Esophagus squamous epithelium (tissue), 5 donors: ENCODE results near the gene NAP1L4. TPM values are rescaled to one million over a fixed set of nuclear protein-coding genes. Genes with fewer than 3 reads are reported as not detected.

Source experiments
- DNase-seq: peaks from one replicate; lab custom pipeline; 2025; lab: John Stamatoyannopoulos, UW
- H3K27ac ChIP-seq, 4 donors: fragments of 200-600 bp; sonication (generic); one replicate each; pipeline ENCODE4 v1.5.1; 2016 to 2019; ENCODE audit warnings: mild to moderate bottlenecking in 1 of 4
- H3K27me3 ChIP-seq, 4 donors: fragments of 200-600 bp; sonication (generic); 1 replicate in 3 of 4; 2 replicates in 1 of 4; pipeline versions ENCODE4 v1.5.1 to v1.6.0; 2017 to 2021; ENCODE audit warnings: antibody characterized with exemption in 1 of 4
- H3K36me3 ChIP-seq, 3 donors: fragments of 200-600 bp; sonication (generic); one replicate each; pipeline ENCODE4 v1.5.1; 2016 to 2019
- H3K4me1 ChIP-seq, 3 donors: fragments of 200-600 bp; sonication (generic); one replicate each; pipeline ENCODE4 v1.5.1; 2017 to 2019
- H3K4me3 ChIP-seq, 4 donors: fragments of 200-600 bp; sonication (generic); 1 replicate in 3 of 4; 2 replicates in 1 of 4; pipeline ENCODE4 v1.5.1; 2016 to 2019; ENCODE audit warnings: mild to moderate bottlenecking in 2 of 4, moderate library complexity in 1 of 4
- H3K9me3 ChIP-seq, 3 donors: fragments of 200-600 bp; sonication (generic); one replicate each; pipeline ENCODE4 v1.5.1; 2016 to 2019
- POLR2A ChIP-seq, 4 donors: fragments of 450-650 bp; IDR thresholded peaks; one replicate each; pipeline ENCODE4 v1.6.1; 2017; ENCODE audit warnings: antibody characterized with exemption in 4 of 4, mild to moderate bottlenecking in 4 of 4, moderate library complexity in 3 of 4
- WGBS, 2 donors: methylation state at CpG; one replicate each; pipeline ENCODE4 v1.1.5; 2018; 5-methylcytosine and 5-hydroxymethylcytosine counted together
- intact Hi-C: fragments of 100-400 bp; cut with DNase I; formaldehyde crosslinking; loops from one replicate; pipeline ENCODE4 v1.15.0; 2022
- total RNA-seq, 4 donors: library from RNA; depleted of rRNA; stranded (reverse); fragments of >200 nt; gene quantifications; one replicate each; pipeline ENCODE4 v1.1.0, GENCODE V29; 2016
- TF ChIP-seq, protein P1 (sequence below), 6 experiments: fragments of 450-650 bp in 4 of 6; fragments of 200-600 bp in 2 of 6; sonication (generic) in 2 of 6; IDR thresholded peaks; one replicate each; pipeline ENCODE4 v1.5.1; 2016 to 2019; ENCODE audit warnings: antibody characterized with exemption in 6 of 6, mild to moderate bottlenecking in 4 of 6, moderate library complexity in 4 of 6
- donor health status: DM: yes; HTN: yes; CAD: no.

The NAP1L4 gene
- total RNA-seq, 4 donors from 2014 or later = 108 to 140 (median 121) TPM

DNA sequence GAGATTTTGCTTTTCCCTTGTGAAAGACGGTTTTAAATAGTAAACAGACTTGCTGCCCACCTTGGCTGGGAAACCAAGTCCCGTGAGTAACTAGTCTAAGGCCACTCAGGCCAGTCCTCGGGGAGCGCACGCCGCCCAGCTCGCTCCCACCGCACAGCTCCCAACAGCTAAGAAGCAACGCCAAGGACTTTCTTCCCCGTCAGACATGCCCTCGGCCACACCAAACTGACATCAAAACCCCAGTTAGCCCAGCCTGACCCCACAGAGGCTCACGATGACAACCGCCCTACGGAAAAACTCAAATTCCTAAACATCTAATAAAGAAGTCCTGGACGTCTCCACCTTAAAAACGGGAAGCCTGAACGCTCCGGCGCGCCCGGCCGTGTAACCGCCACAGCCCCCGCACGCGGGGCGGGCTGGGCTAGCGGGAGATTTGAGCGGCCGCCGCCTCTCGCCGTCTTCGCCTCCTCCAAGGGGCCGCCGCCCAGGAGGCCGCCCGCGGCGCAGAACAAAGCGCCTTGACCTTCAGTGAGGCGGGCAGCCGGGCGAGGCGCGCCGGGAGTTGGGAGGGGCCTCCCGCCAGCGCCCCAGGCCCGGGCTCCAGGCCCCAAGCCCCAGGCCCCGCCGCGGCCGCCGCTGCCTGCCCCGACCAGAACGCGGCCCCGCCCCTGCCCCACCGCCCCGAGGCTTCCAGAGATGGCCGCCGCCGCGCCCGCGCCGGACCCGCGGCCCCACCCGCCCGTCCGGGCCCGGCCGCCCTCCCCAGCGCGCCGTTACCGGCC lies 486 bp downstream of the NAP1L4 start:
- Histone ChIP-seq H3K27me3 (no peaks in the 10 kb centered on the region), H3K36me3 (no peaks in the 10 kb centered on the region), H3K4me1 (peaks cover 11 to 53% (median 26%) of the 10 kb centered on the region in 3 donors), H3K27ac (peak overlapping the region; percentile 93 to 99 (median 99)), H3K4me3 (peak overlapping the region; percentile 68 to 91 (median 86)), H3K9me3 (no peaks in the 10 kb centered on the region)
- intact Hi-C loops = no loop called here
- DNase-seq = no peak
- no peak for TF ChIP-seq POLR2A (IDR thresholded peaks at IDR 0.05)
- 0 to 2% methylated on average over 3 to 10 of the region's 79 CpGs for WGBS, 2 donors

DNA sequence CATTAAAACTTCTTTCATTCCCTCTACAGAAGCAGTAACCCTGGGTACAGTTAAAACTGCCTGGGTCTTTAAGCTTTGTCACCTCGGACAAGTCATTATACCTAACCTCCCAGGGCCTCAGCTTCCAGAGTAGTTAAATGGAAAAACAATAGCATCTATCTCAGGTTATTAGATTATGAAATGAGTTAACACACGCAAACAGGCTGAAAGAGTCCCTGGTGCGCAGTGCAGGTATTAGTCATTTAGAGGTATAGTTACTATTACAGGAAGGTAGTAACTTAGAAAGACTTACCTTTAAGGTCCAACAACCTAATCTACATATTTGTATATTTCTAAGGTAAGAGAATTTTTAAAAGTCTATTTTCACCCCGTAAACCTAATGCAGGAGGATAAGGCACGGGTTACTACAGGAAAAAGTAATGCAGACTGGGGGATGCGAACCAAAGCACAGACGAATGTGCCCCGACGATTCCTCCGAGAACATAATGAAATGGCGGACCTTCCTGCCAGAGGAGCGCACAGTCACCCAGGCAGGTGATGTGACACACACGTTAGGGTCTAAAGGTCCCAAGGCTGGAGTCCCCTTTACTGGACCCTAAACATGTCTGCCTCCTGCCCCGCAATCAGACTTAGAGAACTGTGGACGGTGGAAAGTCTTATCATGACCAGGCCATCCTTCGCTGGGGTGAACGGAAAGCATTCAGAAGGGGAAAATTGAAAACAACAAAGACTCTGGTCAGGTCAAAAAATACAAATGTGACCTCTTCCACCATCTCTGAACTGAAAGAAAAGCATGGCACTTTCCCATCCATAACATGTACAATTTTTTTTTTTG lies 1.3 kb downstream of the NAP1L4 start:
- intact Hi-C loops = no loop called here

DNA sequence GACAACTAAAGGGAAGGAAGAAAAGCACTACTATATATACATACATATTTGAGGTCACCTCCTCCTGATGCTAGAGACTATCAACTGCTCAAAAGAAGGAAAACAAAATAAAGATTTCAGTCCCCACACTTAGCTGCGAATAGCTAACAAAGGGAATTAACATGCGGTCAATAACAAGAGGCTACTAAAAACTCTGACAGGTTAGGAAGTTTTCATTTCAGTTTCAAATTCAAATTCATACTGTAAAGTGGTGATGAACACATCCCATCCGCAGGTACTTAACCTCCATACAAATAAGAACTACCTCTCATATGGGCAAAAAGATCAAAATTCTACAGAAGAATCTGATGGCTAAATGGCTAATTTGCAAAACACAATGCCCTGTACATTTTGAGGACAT lies 2.6 kb downstream of the NAP1L4 start:
- intact Hi-C loops = no loop called here
- peaks cover 0 to under 1% (median 0%) of the 10 kb centered on the region in 3 donors for H3K36me3 ChIP-seq
- WGBS, 2 donors = 15 to 18% methylated on average over 3 of the region's 3 CpGs
- no peak for DNase-seq
- no peaks in the 10 kb centered on the region for H3K9me3 ChIP-seq
- TF ChIP-seq, protein P1, sequence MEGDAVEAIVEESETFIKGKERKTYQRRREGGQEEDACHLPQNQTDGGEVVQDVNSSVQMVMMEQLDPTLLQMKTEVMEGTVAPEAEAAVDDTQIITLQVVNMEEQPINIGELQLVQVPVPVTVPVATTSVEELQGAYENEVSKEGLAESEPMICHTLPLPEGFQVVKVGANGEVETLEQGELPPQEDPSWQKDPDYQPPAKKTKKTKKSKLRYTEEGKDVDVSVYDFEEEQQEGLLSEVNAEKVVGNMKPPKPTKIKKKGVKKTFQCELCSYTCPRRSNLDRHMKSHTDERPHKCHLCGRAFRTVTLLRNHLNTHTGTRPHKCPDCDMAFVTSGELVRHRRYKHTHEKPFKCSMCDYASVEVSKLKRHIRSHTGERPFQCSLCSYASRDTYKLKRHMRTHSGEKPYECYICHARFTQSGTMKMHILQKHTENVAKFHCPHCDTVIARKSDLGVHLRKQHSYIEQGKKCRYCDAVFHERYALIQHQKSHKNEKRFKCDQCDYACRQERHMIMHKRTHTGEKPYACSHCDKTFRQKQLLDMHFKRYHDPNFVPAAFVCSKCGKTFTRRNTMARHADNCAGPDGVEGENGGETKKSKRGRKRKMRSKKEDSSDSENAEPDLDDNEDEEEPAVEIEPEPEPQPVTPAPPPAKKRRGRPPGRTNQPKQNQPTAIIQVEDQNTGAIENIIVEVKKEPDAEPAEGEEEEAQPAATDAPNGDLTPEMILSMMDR (IDR thresholded peaks at IDR 0.05) = no peak
- TF ChIP-seq POLR2A (IDR thresholded peaks at IDR 0.05) = no peak
- peaks cover 11 to 71% (median 26%) of the 10 kb centered on the region in 3 donors for H3K4me1 ChIP-seq
- peak overlapping the region in 3 of 4 donors; percentile 93 to 99 (median 99) for H3K27ac ChIP-seq
- peak overlapping the region; percentile 68 to 91 (median 86) for H3K4me3 ChIP-seq
- H3K27me3 ChIP-seq = no peaks in the 10 kb centered on the region

More for the DNA sequence above, 1.3 kb downstream of the NAP1L4 start:
- H3K9me3 ChIP-seq = no peaks in the 10 kb centered on the region
- no peaks in the 10 kb centered on the region for H3K36me3 ChIP-seq
- H3K4me1 ChIP-seq = peaks cover 11 to 58% (median 26%) of the 10 kb centered on the region in 3 donors
- TF ChIP-seq POLR2A (IDR thresholded peaks at IDR 0.05) = no peak
- TF ChIP-seq, protein P1 (IDR thresholded peaks at IDR 0.05) = no peak
- peak overlapping the region; percentile 93 to 99 (median 99) for H3K27ac ChIP-seq
- peak overlapping the region; percentile 68 to 91 (median 86) for H3K4me3 ChIP-seq
- H3K27me3 ChIP-seq = no peaks in the 10 kb centered on the region
- no peak for DNase-seq
- 0 to 1% methylated on average over 17 of the region's 17 CpGs for WGBS, 2 donors

DNA sequence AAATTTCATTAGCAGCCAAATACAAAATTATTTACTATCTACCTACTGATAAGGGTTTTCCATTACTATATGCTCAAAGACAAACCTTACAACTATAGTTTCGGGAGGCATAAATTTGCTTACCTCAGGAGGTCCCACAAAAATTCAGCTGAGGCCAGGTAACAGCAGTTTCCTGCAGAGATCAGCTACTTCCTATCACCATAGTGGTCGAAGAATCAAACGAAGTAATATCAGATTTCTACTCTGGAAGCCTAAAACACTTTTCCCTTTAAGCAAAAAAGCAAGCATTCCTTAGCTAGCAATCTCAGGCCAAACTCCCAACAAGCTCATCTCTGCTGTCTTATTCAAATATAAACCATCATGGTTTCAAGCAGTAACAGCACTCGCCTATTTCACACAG lies 3.1 kb downstream of the NAP1L4 start:
- no peaks in the 10 kb centered on the region for H3K9me3 ChIP-seq
- intact Hi-C loops = no loop called here
- no peak for DNase-seq
- peak overlapping the region; percentile 69 to 99 (median 96) for H3K27ac ChIP-seq
- H3K4me1 ChIP-seq = peaks cover 11 to 77% (median 26%) of the 10 kb centered on the region in 3 donors
- 6 to 15% methylated on average over 4 of the region's 4 CpGs for WGBS, 2 donors
- no peak for TF ChIP-seq POLR2A (IDR thresholded peaks at IDR 0.05)
- TF ChIP-seq, protein P1 (IDR thresholded peaks at IDR 0.05) = no peak
- peaks cover 0 to 6% (median 0%) of the 10 kb centered on the region in 3 donors for H3K36me3 ChIP-seq
- H3K4me3 ChIP-seq = peak overlapping the region in 3 of 4 donors; percentile 68 to 91 (median 83)
- no peaks in the 10 kb centered on the region for H3K27me3 ChIP-seq
